K562 (cell line): Measurements from ENCODE around the gene PITPNM1. TPM values are rescaled to one million over a fixed set of nuclear protein-coding genes. Genes with fewer than 3 reads are reported as not detected.

ENCODE experiments used
- C11orf30 ChIP-seq: fragments of 450-650 bp; IDR thresholded peaks from 2 replicates; pipeline ENCODE4 v1.6.1; 2016; ENCODE audit warnings: low read depth, mild to moderate bottlenecking
- CREB1 ChIP-seq, 2 experiments: sonication (generic) in 1 of 2; formaldehyde crosslinking in 1 of 2; IDR thresholded peaks; 2 replicates each; pipeline versions ENCODE4 v1.6.1 to v1.8.0; 2012 to 2022; ENCODE audit warnings: inconsistent platforms in 1 of 2, mild to moderate bottlenecking in 1 of 2, missing genetic modification reagents in 1 of 2, moderate library complexity in 1 of 2
- CUX1 ChIP-seq: fragments of 200-800 bp; sonication (Bioruptor generic); IDR thresholded peaks from 2 replicates; pipeline ENCODE4 v1.6.1; 2016; ENCODE audit warnings: missing genetic modification characterization, missing compliant biosample characterization
- FOXJ2 ChIP-seq: fragments of 200-800 bp; sonication (Bioruptor generic); IDR thresholded peaks from 2 replicates; pipeline ENCODE4 v1.6.1; 2016; ENCODE audit warnings: missing genetic modification characterization, missing compliant biosample characterization
- GMEB1 ChIP-seq: fragments of 250-450 bp; sonication (Bioruptor Pico); IDR thresholded peaks from 2 replicates; pipeline ENCODE4 v1.4.0; 2020; ENCODE audit warnings: mild to moderate bottlenecking
- JUN ChIP-seq, 2 experiments: sonication (generic) in 1 of 2; formaldehyde crosslinking in 1 of 2; IDR thresholded peaks; 2 replicates each; pipeline versions ENCODE4 v1.6.1 to v1.8.0; 2012 to 2022; ENCODE audit warnings: borderline replicate concordance in 2 of 2, mild to moderate bottlenecking in 2 of 2, improper control_type of control experiment in 1 of 2, low read depth in 1 of 2, low read length in 1 of 2, missing genetic modification reagents in 1 of 2
- MITF ChIP-seq: IDR thresholded peaks from 2 replicates; pipeline ENCODE4 v1.6.1; 2014; ENCODE audit warnings: antibody characterized with exemption
- NKRF ChIP-seq: fragments of 450-650 bp; IDR thresholded peaks from 2 replicates; pipeline ENCODE4 v1.6.1; 2016; ENCODE audit warnings: borderline replicate concordance
- SIN3A ChIP-seq, 2 experiments: fragments of 150-350 bp in 1 of 2; IDR thresholded peaks; 2 replicates each; pipeline ENCODE4 v1.6.1; 2011 to 2016; ENCODE audit warnings: borderline replicate concordance in 2 of 2, low read depth in 2 of 2, low read length in 2 of 2, mild to moderate bottlenecking in 2 of 2, moderate library complexity in 2 of 2; ENCODE audit not compliant: control insufficient read depth in 1 of 2
- SIN3B ChIP-seq: fragments of 450-650 bp; IDR thresholded peaks from 2 replicates; pipeline ENCODE4 v1.6.1; 2017; ENCODE audit warnings: low read depth, mild to moderate bottlenecking, moderate library complexity
- XRCC4 ChIP-seq: IDR thresholded peaks from one replicate; pipeline ENCODE4 v1.6.1; 2011; ENCODE audit not compliant: insufficient read depth, insufficient read length; ENCODE audit errors: extremely low read depth
- XRCC5 ChIP-seq: fragments of 200-400 bp; formaldehyde crosslinking; IDR thresholded peaks from 2 replicates; pipeline ENCODE4 v1.6.1; 2017; ENCODE audit warnings: low read depth, mild to moderate bottlenecking, low read length
- ZBTB26 ChIP-seq: fragments of 450-650 bp; formaldehyde crosslinking; IDR thresholded peaks from 2 replicates; pipeline ENCODE4 v1.4.0; 2022; ENCODE audit warnings: missing genetic modification characterization
- ZNF184 ChIP-seq: sonication (generic); formaldehyde crosslinking; IDR thresholded peaks from 2 replicates; pipeline ENCODE4 v1.5.0; 2020; ENCODE audit warnings: missing genetic modification reagents
- polyA plus RNA-seq, 8 experiments: library from polyadenylated mRNA; depleted of rRNA in 4 of 8; stranded (reverse) in 5 of 8; unstranded in 3 of 8; fragments of >200 nt; fragmentation: Nextera tagmentation in 2 of 8; fragmentation: Illumina TruSeq in 1 of 8; extraction: Ambion mirVana in 2 of 8; extraction: Trizol in 1 of 8; gene quantifications; 2 replicates each; pipeline versions ENCODE4 v1.2.1 to v1.2.3, GENCODE V29; 2011 to 2014; ENCODE audit warnings: inconsistent platforms in 1 of 8, missing spikeins in 1 of 8
- total RNA-seq, 7 experiments: library from RNA; depleted of rRNA in 6 of 7; stranded (reverse); fragments of >200 nt in 6 of 7; fragmentation: Illumina TruSeq in 2 of 7; extraction: Trizol in 2 of 7; gene quantifications; 2 replicates each; pipeline versions ENCODE4 v1.2.1 to v1.2.3, GENCODE V29; 2011 to 2021; ENCODE audit warnings: low replicate concordance in 1 of 7

The PITPNM1 gene
- total and polyA plus RNA-seq, 9 of the 15 experiments (the other 6 are each of a cell fraction or from before 2014, with no cell fraction given), result 0.11 to 53.7 (median 16.0) TPM

GRCh38 chr11:67508486-67509121, 3.4 kb upstream of the PITPNM1 start (continued):
- TF ChIP-seq CREB1 (IDR thresholded peaks at IDR 0.05) (peak; percentile 97), CREB1 (CRISPR knock-in tag; IDR thresholded peaks at IDR 0.05) (peak; percentile 98), GMEB1 (CRISPR knock-in tag) (peak; percentile 86), NKRF (peak; percentile 93), SIN3A (IDR thresholded peaks at IDR 0.05; ENCODE audit: borderline replicate concordance in 2 of 2, control insufficient read depth in 1 of 2, low read depth in 2 of 2, low read length in 2 of 2) (peak; percentile 60 to 70; a peak in 2 of 4 replicates), C11orf30 (peak; percentile 97), JUN (IDR thresholded peaks at IDR 0.05; ENCODE audit: borderline replicate concordance, low read depth, low read length) (no peak), JUN (CRISPR knock-in tag; IDR thresholded peaks at IDR 0.05; ENCODE audit: borderline replicate concordance) (peak; percentile 70; the same call in 1 of the 2 replicates), FOXJ2 (tag) (peak; percentile 72), MITF (peak; percentile 58; the same call in 1 of the 2 replicates), SIN3B (peak; percentile 97), XRCC5 (0 out of 2 replicates have a peak, but pooled peaks have one; percentile 13), XRCC4 (no peak), CUX1 (CRISPR knock-in tag) (no peak), ZBTB26 (no peak), ZNF184 (CRISPR knock-in tag) (no peak)
